Measurements from ENCODE around the gene SEPTIN12.

SEPTIN12 gene

DNA sequence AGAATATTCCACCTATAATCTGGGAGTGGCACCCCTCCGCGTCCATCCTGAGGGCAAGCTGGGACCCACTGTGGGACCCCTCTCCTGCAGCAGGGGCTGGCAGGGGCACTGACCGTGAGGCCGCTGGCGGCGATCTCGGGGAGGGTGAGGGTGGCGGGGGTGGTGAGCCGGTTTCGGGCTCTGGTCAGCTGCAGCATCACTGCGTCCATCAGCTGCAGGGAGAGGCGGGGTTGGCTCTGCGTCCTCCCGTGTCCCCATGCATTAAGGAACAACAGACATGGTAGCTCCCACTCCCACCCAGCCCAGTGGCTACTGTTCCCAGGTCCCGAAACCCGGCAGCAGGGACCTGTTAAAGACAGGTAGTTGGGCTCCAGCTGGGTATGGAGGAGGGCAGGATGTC lies 10.3 kb upstream of the SEPTIN12 start:
- TF ChIP-seq GATA3 (IDR thresholded peaks at IDR 0.05; ENCODE audit: low read depth, low read length) = no peak
- TF ChIP-seq GATA2 (IDR thresholded peaks at IDR 0.05; ENCODE audit: low read depth, low read length) = no peak

DNA sequence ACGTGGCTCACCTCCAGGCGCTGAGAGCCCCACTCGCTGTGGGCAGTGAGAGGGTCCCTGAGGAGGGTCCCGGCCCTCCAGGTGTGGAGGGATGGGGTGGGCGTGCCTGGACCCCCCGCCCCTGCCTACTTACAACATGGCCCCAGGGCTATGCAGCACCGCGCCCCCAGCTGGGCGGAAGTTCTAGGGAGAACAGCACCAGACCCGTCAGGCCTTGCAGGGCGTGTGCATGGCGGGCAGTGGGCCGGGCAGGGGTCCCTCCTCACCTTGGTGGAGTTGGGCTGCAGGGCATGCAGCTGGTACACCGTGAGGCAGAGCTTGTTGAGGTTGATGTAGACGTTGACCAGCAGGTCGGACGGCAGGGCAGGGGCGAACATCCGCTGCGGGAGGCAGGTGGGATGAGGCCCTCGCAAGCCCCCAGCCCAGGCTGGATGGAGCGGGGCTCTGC lies 9.7 kb upstream of the SEPTIN12 start:
- no peak for TF ChIP-seq GATA3 (IDR thresholded peaks at IDR 0.05; ENCODE audit: low read depth, low read length)
- no peak for TF ChIP-seq GATA2 (IDR thresholded peaks at IDR 0.05; ENCODE audit: low read depth, low read length)

DNA sequence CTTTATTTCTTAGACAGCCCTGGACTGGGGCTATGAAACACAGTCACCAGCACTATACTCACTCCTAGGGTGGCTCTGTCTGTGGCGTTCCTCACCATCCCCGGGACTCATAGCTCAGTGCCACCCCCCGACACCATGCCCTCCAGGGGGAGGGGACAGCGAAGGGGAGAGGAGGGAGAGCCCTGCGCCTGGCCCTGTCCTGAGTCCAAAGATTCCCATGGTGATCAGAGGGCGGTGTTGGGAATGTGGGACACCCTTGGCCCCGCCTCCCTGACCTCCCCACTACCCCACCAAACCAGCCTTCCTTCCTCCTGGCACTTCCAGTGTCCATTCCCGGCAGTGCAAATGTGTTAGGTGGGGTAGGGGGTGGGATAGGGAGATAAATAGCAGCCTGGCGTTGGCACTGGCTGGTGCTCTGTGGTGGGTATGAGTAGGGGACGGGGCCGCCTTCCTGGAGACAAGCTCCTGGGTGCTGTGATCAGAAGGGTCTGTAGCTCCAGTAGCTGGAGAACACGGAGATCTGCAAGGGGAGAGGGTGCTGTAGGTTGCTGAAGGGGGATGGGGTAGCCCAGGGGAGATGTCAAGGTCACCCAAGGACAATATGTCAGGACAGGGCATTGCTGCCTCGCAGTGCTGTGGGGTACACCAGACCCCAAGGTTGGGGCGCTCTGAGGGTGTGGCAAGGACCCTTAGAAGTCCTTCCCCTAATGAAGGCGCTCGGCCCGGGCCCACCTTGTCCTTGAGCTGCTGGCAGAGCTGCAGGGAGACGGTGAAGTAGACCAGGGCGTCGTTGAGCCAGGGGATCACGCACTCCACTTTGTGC lies 9.0 kb upstream of the SEPTIN12 start:
- no peak for TF ChIP-seq GATA3 (IDR thresholded peaks at IDR 0.05; ENCODE audit: low read depth, low read length)
- TF ChIP-seq GATA2 (IDR thresholded peaks at IDR 0.05; ENCODE audit: low read depth, low read length) = no peak

DNA sequence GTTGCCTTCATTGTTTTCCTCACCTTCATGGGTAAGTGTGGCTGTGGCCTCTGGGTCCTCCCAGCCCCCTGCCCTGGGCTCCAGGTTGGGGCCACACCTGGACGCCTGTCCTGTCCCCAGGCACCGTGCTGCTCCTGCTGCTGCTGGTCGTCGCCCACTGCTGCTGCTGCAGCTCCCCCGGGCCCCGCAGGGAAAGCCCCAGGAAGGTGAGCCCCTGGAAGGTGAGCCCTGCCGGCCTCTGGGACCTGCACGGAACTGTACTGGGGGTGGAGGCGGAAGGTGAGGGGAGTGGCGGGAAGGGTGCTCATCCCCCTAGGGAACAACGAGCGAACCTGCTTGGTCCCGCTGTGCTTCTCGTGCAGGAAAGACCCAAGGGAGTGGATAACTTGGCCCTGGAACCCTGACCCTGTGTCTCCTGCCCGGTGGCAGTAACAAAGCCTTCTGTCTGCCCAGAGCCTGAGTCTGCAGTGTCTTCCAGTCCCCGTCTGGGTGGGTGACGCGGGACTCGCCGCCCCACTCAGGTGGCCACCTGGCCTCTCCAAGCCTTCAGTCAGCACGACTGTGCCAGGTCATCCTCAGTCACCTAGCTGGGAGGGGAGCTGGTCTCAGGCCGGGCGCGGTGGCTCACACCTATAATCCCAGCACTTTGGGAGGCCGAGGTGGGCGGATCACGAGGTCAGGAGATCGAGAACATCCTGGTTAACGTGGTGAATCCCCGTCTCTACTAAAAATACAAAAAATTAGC lies 7.9 kb upstream of the SEPTIN12 start:
- TF ChIP-seq GATA3 (IDR thresholded peaks at IDR 0.05; ENCODE audit: low read depth, low read length) = no peak
- TF ChIP-seq GATA2 (IDR thresholded peaks at IDR 0.05; ENCODE audit: low read depth, low read length) = no peak

DNA sequence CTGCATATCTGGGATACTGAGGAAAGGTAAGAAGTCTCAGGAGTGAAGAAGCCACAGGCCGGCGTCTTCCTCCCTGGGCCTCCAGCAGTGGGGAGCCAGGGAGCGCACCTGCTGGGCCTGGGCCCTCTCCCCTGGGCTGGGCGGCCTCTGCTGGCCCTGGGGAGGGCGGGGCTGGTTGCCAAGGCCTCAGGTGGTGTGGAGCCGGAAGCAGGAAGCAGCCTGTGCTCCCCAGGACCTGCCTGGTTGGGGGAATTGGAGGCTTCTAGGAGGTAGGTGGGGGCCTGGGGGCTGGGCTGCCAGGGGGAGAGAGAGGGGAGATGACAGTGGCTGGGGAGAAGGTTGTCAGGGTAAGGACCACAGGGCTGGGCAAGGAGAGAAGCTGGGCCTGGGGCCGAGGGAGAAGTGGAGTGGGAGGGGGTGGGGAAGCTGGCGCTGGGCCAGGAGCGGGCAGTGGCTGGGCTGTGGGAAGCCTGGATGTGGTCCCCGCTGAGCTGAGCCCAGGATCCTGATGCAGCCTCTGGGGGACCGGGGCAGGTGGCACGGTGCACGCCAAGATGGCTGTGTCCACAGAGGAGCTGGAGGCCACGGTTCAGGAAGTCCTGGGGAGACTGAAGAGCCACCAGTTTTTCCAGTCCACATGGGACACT lies 7.2 kb upstream of the SEPTIN12 start, which contains the start of gene SMIM22:
Gene SMIM22, plus strand, starts transcription at position 189 of the 647 bp plus-strand sequence. Its CDS starts 366 bp downstream, at position 555.
- TF ChIP-seq GATA2 (IDR thresholded peaks at IDR 0.05; ENCODE audit: low read depth, low read length) (no peak), GATA3 (IDR thresholded peaks at IDR 0.05; ENCODE audit: low read depth, low read length) (no peak)

DNA sequence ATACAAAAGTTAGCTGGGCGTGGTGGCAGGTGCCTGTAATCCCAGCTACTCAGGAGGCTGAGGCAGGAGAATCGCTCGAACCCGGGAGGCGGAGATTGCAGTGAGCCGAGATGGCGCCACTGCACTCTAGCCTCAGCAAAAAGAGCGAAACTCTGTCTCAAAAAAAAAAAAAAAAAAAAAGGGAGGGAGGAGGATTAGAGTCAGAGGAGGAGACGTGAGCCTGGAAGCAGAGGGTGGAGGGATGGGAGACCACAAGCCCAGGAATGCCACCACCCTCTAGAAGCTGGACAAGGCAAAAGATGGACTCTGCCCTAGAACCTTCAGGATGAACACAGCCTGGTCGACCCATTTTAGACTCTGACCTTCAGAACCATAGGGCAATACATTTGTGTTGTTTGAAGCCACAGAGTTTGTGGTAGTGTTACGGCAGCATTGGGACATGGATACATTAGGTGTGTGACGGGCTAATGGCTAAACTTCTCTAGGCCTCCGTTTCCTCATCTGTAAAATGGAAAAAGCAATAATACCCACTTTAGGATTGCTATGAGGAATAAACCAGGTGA lies 4.9 kb upstream of the SEPTIN12 start:
- TF ChIP-seq GATA3 (IDR thresholded peaks at IDR 0.05; ENCODE audit: low read depth, low read length) (no peak), GATA2 (IDR thresholded peaks at IDR 0.05; ENCODE audit: low read depth, low read length) (no peak)

DNA sequence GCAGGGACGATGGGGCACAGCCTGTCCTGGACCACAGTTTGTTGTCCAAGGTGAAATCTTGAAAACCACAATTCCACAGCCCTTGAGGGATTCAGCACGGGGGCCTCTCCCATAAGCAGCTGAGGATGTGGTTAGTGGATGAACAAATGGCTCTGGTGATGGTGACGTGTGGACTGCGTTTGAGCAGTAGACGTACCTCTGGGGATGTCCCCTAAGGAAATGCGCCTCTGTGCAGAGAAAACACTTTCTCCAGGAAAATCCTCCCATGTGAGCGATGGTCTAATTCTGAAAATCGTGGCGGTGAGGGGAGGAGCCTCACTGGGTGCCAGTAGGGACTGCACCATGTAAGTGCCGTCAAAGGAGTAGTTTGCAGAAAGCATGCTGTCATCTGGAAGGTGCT lies 2.7 kb upstream of the SEPTIN12 start:
- no peak for TF ChIP-seq GATA2 (IDR thresholded peaks at IDR 0.05; ENCODE audit: low read depth, low read length)
- no peak for TF ChIP-seq GATA3 (IDR thresholded peaks at IDR 0.05; ENCODE audit: low read depth, low read length)

DNA sequence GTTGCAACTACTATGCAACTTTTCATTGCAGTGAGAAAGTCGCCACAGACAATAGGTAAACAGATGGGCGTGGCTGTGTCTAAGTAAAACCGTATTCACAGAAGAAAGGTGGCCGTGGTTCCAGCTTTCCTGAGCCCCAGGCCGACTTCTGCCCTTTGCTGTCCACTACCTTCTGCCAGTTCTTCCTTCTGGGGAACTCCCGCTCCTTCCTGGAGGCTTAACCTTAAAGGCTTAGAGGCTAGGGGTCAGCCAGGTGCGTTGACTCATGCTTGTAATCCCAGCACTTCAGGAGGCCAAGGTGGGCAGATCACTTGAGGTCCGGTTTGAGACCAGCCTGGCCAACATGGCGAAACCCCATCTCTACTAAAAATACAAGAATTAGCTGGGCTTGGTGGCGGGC lies 2.1 kb upstream of the SEPTIN12 start:
- no peak for TF ChIP-seq GATA2 (IDR thresholded peaks at IDR 0.05; ENCODE audit: low read depth, low read length)
- no peak for TF ChIP-seq GATA3 (IDR thresholded peaks at IDR 0.05; ENCODE audit: low read depth, low read length)

DNA sequence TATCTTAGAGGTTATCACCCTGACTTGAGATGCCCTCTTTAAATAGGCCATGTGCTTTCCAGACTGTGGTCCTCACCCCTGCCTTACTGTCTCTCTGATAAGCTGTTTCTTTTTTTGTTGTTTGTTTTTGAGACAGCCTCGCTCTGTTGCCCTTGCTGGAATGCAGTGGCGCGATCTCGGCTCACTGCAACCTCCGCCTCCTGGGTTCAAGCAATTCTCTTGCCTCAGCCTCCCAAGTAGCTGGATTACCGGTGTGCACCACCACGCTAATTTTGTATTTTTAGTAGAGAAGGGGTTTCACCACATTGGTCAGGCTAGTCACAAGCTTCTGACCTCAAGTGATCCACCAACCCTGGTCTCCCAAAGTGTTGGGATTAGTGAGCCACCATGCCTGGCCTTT lies 765 bp upstream of the SEPTIN12 start:
- TF ChIP-seq GATA2 (IDR thresholded peaks at IDR 0.05; ENCODE audit: low read depth, low read length) = no peak
- no peak for TF ChIP-seq GATA3 (IDR thresholded peaks at IDR 0.05; ENCODE audit: low read depth, low read length)

DNA sequence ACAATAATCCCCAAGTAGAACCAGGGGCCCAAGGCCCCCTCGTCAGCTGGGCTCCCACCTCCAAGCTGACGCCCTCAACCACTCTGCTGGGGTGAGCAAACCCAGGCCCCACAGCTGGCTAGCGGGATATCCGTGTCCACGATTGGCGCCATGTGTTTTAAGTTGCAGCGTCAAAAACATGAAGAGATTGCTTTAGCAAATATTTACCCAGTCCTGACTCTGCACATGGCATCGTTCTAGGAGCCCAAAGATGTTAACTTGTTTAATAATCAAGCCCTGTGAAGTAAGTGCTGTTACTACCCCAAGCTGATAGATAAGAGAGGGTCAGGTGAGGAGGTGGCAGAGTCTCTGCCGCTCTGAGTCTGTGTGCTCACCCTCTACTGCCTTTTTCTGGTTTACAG lies 344 bp upstream of the SEPTIN12 start:
- no peak for TF ChIP-seq GATA2 (IDR thresholded peaks at IDR 0.05; ENCODE audit: low read depth, low read length)

DNA sequence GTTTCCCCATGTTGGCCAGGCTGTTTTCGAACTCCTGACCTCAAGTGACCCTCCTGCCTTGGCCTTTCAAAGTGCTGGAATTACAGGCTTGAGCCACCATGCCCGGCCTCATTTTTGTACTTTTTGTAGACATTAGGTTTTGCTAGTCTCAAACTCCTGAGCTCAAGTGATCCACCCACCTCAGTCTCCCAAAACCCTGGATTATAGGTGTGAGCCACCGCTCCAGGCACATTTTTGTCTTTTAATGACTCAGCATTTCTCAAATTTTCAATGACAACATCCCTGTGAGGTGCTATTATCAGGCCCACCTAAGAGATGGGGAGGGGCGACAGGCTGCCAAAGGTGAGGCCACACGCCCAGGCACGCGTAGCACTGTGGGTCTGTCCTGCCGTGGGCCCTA lies 1.1 kb downstream of the SEPTIN12 start:
- TF ChIP-seq GATA2 (IDR thresholded peaks at IDR 0.05; ENCODE audit: low read depth, low read length) (no peak), GATA3 (IDR thresholded peaks at IDR 0.05; ENCODE audit: low read depth, low read length) (no peak)

DNA sequence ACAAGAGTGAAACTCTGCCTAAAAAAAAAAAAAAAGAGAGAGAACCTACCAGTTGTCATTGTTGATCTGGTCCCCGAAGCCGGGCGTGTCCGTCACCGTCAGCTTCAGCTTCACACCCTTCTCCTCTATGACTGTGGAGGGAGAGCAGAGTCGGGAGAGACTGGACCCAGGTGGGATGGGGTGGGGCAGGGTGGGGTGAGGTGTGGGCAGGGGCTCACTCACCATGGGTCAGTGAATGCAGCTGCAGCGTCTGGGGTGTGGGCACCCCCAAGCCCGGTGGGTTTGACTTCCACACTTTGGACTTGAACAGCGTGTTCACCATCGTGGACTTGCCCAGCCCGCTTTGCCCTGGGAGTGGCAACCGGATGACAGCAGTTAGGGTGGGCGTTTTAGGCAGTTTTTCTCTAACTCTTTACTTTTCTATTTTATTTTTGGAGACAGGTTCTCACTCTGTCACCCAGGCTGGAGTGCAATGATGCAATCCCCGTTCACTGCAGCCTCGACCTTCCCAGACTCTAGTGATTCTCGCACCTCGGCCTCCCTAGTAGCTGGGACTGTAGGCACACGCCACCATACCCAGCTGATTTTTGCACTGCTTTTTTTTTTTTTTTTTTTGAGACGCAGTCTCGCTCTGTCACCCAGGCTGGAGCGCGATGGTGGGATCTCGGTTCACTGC lies 2.2 kb downstream of the SEPTIN12 start:
- no peak for TF ChIP-seq GATA2 (IDR thresholded peaks at IDR 0.05; ENCODE audit: low read depth, low read length)
- TF ChIP-seq GATA3 (IDR thresholded peaks at IDR 0.05; ENCODE audit: low read depth, low read length) = no peak

DNA sequence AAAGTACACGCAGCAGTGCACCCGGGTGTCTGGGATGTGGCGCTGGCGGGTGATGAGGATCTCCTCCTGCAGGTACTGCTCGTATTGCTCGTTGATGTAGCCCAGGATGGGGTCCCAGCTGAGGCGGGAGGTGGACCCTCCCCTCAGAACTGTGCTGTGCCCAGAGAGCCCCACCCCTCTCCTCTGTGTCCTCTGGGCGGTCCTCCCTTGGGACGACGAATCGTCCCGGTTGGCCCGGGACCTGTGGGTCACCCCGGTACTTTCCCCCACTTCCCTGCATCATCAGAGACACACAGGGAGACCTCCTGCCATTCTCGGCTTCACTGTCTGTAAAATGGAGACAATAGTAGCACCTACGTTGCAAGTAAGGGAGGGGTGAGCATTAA lies 4.2 kb downstream of the SEPTIN12 start:
- TF ChIP-seq GATA2 (IDR thresholded peaks at IDR 0.05; ENCODE audit: low read depth, low read length) (no peak), GATA3 (IDR thresholded peaks at IDR 0.05; ENCODE audit: low read depth, low read length) (no peak)
